ENCODE measurements around the gene CHST15. TPM values are rescaled to one million over a fixed set of nuclear protein-coding genes. Genes with fewer than 3 reads are reported as not detected.

Gene CHST15
- total and polyA plus RNA-seq, 2 of the 13 experiments (the other 11 are each of a cell fraction or from before 2014, with no cell fraction given) = 1.4 to 94.7 TPM

- TF ChIP-seq SNAPC4 (CRISPR knock-in tag; IDR thresholded peaks at IDR 0.05) = 0 out of 2 replicates have a peak, but pooled peaks have one; percentile 74
- peak; percentile 100 for TF ChIP-seq ZNF687 (CRISPR knock-in tag; IDR thresholded peaks at IDR 0.05)
- no peak for TF ChIP-seq SRSF9 (IDR thresholded peaks at IDR 0.05; ENCODE audit: borderline replicate concordance, insufficient read depth, low read depth, low read length, poor library complexity, severe bottlenecking)
- peak; percentile 92 for TF ChIP-seq NCOR1 (IDR thresholded peaks at IDR 0.05; ENCODE audit: borderline replicate concordance, low read length)
- 0 out of 2 replicates have a peak, but pooled peaks have one; percentile 17 for TF ChIP-seq EED (CRISPR knock-in tag; IDR thresholded peaks at IDR 0.05)
- TF ChIP-seq ZNF724P (CRISPR knock-in tag; IDR thresholded peaks at IDR 0.05; ENCODE audit: borderline replicate concordance) = peak; percentile 93
- no peak for TF ChIP-seq FOXO4 (CRISPR knock-in tag; conservative IDR thresholded peaks at IDR 0.05)
- TF ChIP-seq ZNF781 (CRISPR knock-in tag; IDR thresholded peaks at IDR 0.05; ENCODE audit: borderline replicate concordance, not compliant biosample characterization) = no peak
- TF ChIP-seq GLMP (CRISPR knock-in tag; IDR thresholded peaks at IDR 0.05; ENCODE audit: borderline replicate concordance) = no peak
- TF ChIP-seq RORA (CRISPR knock-in tag; IDR thresholded peaks at IDR 0.05) = no peak
- peak; percentile 91 for TF ChIP-seq NR2C2 (CRISPR knock-in tag; IDR thresholded peaks at IDR 0.05; ENCODE audit: borderline replicate concordance)
- TF ChIP-seq ZBTB10 (CRISPR knock-in tag; IDR thresholded peaks at IDR 0.05; ENCODE audit: borderline replicate concordance) = no peak; the same call in 1 of the 2 replicates
Observed at GRCh38 chr10:124035928-124036558, 57.4 kb downstream of the CHST15 start (continued).

Data from HepG2 (cell line).